Hepatocyte (in vitro differentiated cells): Measurements from ENCODE around the gene RTN4RL1. TPM values are rescaled to one million over a fixed set of nuclear protein-coding genes. Genes with fewer than 3 reads are reported as not detected.
A peak's percentile ranks its signal among the peaks of the same experiment; 100 is the strongest.

Experiments used
- DNase-seq: peaks from one replicate; pipeline ENCODE4 v3.0.0-alpha.2; 2016; ENCODE audit warnings: low spot score
- H2AFZ ChIP-seq: fragments of 200-600 bp; sonication (generic); 2 replicates; pipeline ENCODE4 v1.6.0; 2016; ENCODE audit warnings: antibody characterized with exemption, mild to moderate bottlenecking
- H3K27ac ChIP-seq: fragments of 200-600 bp; sonication (generic); 2 replicates; pipeline ENCODE4 v1.5.1; 2016; ENCODE audit warnings: mild to moderate bottlenecking
- H3K27me3 ChIP-seq: fragments of 200-600 bp; sonication (generic); 2 replicates; pipeline ENCODE4 v1.6.1; 2016
- H3K36me3 ChIP-seq: fragments of 200-600 bp; sonication (generic); replicated peaks from 2 replicates; pipeline ENCODE4 v1.5.1; 2016; ENCODE audit warnings: low read depth; ENCODE audit not compliant: insufficient read depth
- H3K4me1 ChIP-seq: fragments of 200-600 bp; sonication (generic); 2 replicates; pipeline ENCODE4 v1.5.1; 2016; ENCODE audit warnings: mild to moderate bottlenecking, moderate library complexity; ENCODE audit not compliant: insufficient read depth
- H3K4me2 ChIP-seq: fragments of 200-600 bp; sonication (generic); 2 replicates; pipeline ENCODE4 v1.6.0; 2016
- H3K4me3 ChIP-seq: fragments of 200-600 bp; sonication (generic); 2 replicates; pipeline ENCODE4 v1.5.1; 2016; ENCODE audit warnings: mild to moderate bottlenecking
- H3K79me2 ChIP-seq: fragments of 200-600 bp; sonication (generic); 2 replicates; pipeline ENCODE4 v1.6.0; 2017; ENCODE audit warnings: mild to moderate bottlenecking
- H3K9me2 ChIP-seq: fragments of 200-600 bp; sonication (generic); replicated peaks from 2 replicates; pipeline ENCODE4 v1.6.0; 2017; ENCODE audit warnings: mild to moderate bottlenecking; ENCODE audit not compliant: insufficient read depth
- H3K9me3 ChIP-seq: fragments of 200-600 bp; sonication (generic); 2 replicates; pipeline ENCODE4 v1.5.1; 2016; ENCODE audit warnings: low read depth, mild to moderate bottlenecking
- H4K20me1 ChIP-seq: fragments of 200-600 bp; sonication (generic); 2 replicates; pipeline ENCODE4 v1.6.0; 2016; ENCODE audit warnings: mild to moderate bottlenecking; ENCODE audit not compliant: insufficient read depth, poor library complexity, severe bottlenecking
- CTCF ChIP-seq: fragments of 200-600 bp; sonication (generic); IDR thresholded peaks from 2 replicates; pipeline ENCODE4 v1.5.1; 2016; ENCODE audit warnings: antibody characterized with exemption, mild to moderate bottlenecking; ENCODE audit not compliant: poor library complexity
- EZH2 ChIP-seq: fragments of 200-600 bp; sonication (generic); IDR thresholded peaks from 2 replicates; pipeline ENCODE4 v1.6.1; 2016; ENCODE audit warnings: antibody characterized with exemption, mild to moderate bottlenecking, borderline replicate concordance
- EZH2phosphoT487 ChIP-seq: fragments of 200-600 bp; sonication (generic); IDR thresholded peaks from one replicate; pipeline ENCODE4 v1.6.1; 2018; ENCODE audit warnings: antibody characterized with exemption, mild to moderate bottlenecking, low read depth, moderate library complexity; ENCODE audit not compliant: unreplicated experiment, severe bottlenecking
- WGBS: methylation state at CpG from one replicate; pipeline ENCODE4 v1.1.6; 2016; ENCODE audit warnings: low lambda C conversion rate; ENCODE audit errors: missing lambda C conversion rate; 5-methylcytosine and 5-hydroxymethylcytosine counted together
- polyA plus RNA-seq: library from polyadenylated mRNA; unstranded; fragments of >200 nt; fragmentation: Nextera tagmentation; extraction: Ambion mirVana; gene quantifications from 2 replicates; pipeline ENCODE4 v1.2.1, GENCODE V29; 2016
- total RNA-seq: library from RNA; depleted of rRNA; stranded (reverse); fragments of >200 nt; gene quantifications from 2 replicates; pipeline ENCODE4 v1.2.3, GENCODE V29; 2014

The RTN4RL1 gene
- total and polyA plus RNA-seq, 2 experiments from 2014 or later = 0.53 to 1.4 TPM

- H3K4me2 ChIP-seq = peak overlapping the region; percentile 99
- TF ChIP-seq EZH2 (peak; percentile 77), EZH2phosphoT487 (no peak), CTCF (no peak)
- WGBS = 20% methylated on average over 50 of the region's 81 CpGs
- H3K4me3 ChIP-seq = no peak overlapping the region
- H3K9me2 ChIP-seq = no peaks in the 10 kb centered on the region
- H3K27ac ChIP-seq = no peak overlapping the region
- no peak for DNase-seq
- peaks cover 28% of the 10 kb centered on the region for H3K4me1 ChIP-seq
- no peaks in the 10 kb centered on the region for H3K36me3 ChIP-seq
- peaks cover 4% of the 10 kb centered on the region for H4K20me1 ChIP-seq
- H3K79me2 ChIP-seq = peaks cover 4% of the 10 kb centered on the region
- no peak overlapping the region for H2AFZ ChIP-seq
- no peaks in the 10 kb centered on the region for H3K9me3 ChIP-seq
- H3K27me3 ChIP-seq = peaks cover 56% of the 10 kb centered on the region
These were observed 32.1 kb upstream of the RTN4RL1 start for GRCh38 chr17:2057175-2057759.

GRCh38 chr17:2056206-2057174 is 31.4 kb upstream of the RTN4RL1 start:
- H4K20me1 ChIP-seq = peaks cover 4% of the 10 kb centered on the region
- H3K4me1 ChIP-seq = peaks cover 28% of the 10 kb centered on the region

More at GRCh38 chr17:2056206-2057174, 31.4 kb upstream of the RTN4RL1 start:
- Histone ChIP-seq H3K27ac (peak overlapping the region; percentile 37), H3K79me2 (peaks cover 4% of the 10 kb centered on the region), H3K4me2 (peak overlapping the region; percentile 99), H3K36me3 (no peaks in the 10 kb centered on the region), H3K27me3 (peaks cover 63% of the 10 kb centered on the region), H3K9me2 (no peaks in the 10 kb centered on the region), H2AFZ (no peak overlapping the region), H3K4me3 (no peak overlapping the region), H3K9me3 (no peaks in the 10 kb centered on the region)
- 29% methylated on average over 72 of the region's 85 CpGs for WGBS
- peak; percentile 63 for DNase-seq
- TF ChIP-seq CTCF (no peak), EZH2 (peak; percentile 11), EZH2phosphoT487 (peak; percentile 15)
